Stimulated activated CD4-positive, alpha-beta T cell treated with anti-CD3 and anti-CD28 coated beads, Interleukin-2, amount 100 ng/mL, for 24 hours (primary cell): Measurements from ENCODE around the gene RPLP2.

Experiments
- DNase-seq, 2 donors: peaks; one replicate each; pipeline ENCODE4 v3.0.0-alpha.2; 2020

Gene RPLP2

GRCh38 chr11:853682-854448 is 44.1 kb downstream of the RPLP2 start:
- no peak for DNase-seq

GRCh38 chr11:854601-855329 is 45.0 kb downstream of the RPLP2 start:
- no peak for DNase-seq

GRCh38 chr11:855330-855674 is 45.5 kb downstream of the RPLP2 start:
- no peak for DNase-seq

GRCh38 chr11:855796-856195 is 46.0 kb downstream of the RPLP2 start:
- DNase-seq: no peak

GRCh38 chr11:856397-856796 is 46.6 kb downstream of the RPLP2 start:
- DNase-seq: no peak

- DNase-seq: no peak
These were observed 48.4 kb downstream of the RPLP2 start for GRCh38 chr11:858053-858761.

- DNase-seq: no peak
These were observed 49.1 kb downstream of the RPLP2 start for GRCh38 chr11:858762-859339.

- no peak for DNase-seq
These were observed 49.8 kb downstream of the RPLP2 start for GRCh38 chr11:859394-860131.

GRCh38 chr11:860234-861104 is 50.7 kb downstream of the RPLP2 start:
- DNase-seq: no peak

- DNase-seq: no peak
These were observed 51.3 kb downstream of the RPLP2 start for GRCh38 chr11:861105-861479.

- no peak for DNase-seq
These were observed 52.4 kb downstream of the RPLP2 start for GRCh38 chr11:862081-862661.
